HL-60 (cell line): ENCODE data around the gene CFAP61.

ENCODE experiments used
- DNase-seq, 2 experiments: peaks; one replicate each; pipeline ENCODE4 v3.0.0-alpha.2; 2010 to 2020; ENCODE audit warnings: low read depth in 1 of 2, low spot score in 1 of 2
- H3K27ac ChIP-seq: fragments of 250-450 bp; sonication (Bioruptor Pico); replicated peaks from 2 replicates; pipeline ENCODE4 v1.5.1; 2020; ENCODE audit warnings: mild to moderate bottlenecking, moderate library complexity
- H3K27me3 ChIP-seq: fragments of 250-450 bp; sonication (Bioruptor Pico); 2 replicates; pipeline ENCODE4 v1.5.1; 2021; ENCODE audit warnings: mild to moderate bottlenecking, moderate library complexity; ENCODE audit not compliant: insufficient read depth, poor library complexity, severe bottlenecking
- H3K4me3 ChIP-seq: replicated peaks from 2 replicates; pipeline ENCODE4 v1.5.1; 2011; ENCODE audit warnings: mild to moderate bottlenecking, control low read depth, low read length; ENCODE audit not compliant: insufficient read depth
- CTCF ChIP-seq: IDR thresholded peaks from one replicate; pipeline ENCODE4 v1.5.1; 2011; ENCODE audit warnings: low read length, control low read depth, inconsistent platforms; ENCODE audit not compliant: insufficient read depth
- GABPA ChIP-seq: IDR thresholded peaks from 2 replicates; pipeline ENCODE4 v1.6.1; 2012; ENCODE audit warnings: low read depth
- POLR2AphosphoS5 ChIP-seq: IDR thresholded peaks from 2 replicates; pipeline ENCODE4 v1.6.1; 2012; ENCODE audit warnings: low read depth
- REST ChIP-seq: IDR thresholded peaks from 2 replicates; pipeline ENCODE4 v1.6.1; 2012; ENCODE audit warnings: low read depth; ENCODE audit not compliant: insufficient replicate concordance
- SPI1 ChIP-seq: IDR thresholded peaks from 2 replicates; pipeline ENCODE4 v1.6.1; 2012; ENCODE audit warnings: low read depth, mild to moderate bottlenecking, borderline replicate concordance

The CFAP61 gene

GRCh38 chr20:20027284-20027683 lies 25.0 kb upstream of the CFAP61 start:
- H3K27me3 ChIP-seq, result no peaks in the 10 kb centered on the region
- H3K27ac ChIP-seq, result no peak overlapping the region
- TF ChIP-seq CTCF (no peak), REST (no peak), POLR2AphosphoS5 (no peak), GABPA (no peak), SPI1 (no peak)
- no peak overlapping the region for H3K4me3 ChIP-seq
- no peak for DNase-seq

GRCh38 chr20:20031790-20032189 lies 20.5 kb upstream of the CFAP61 start:
- Histone ChIP-seq H3K27me3 (no peaks in the 10 kb centered on the region), H3K4me3 (no peak overlapping the region), H3K27ac (no peak overlapping the region)
- no peak for TF ChIP-seq CTCF
- TF ChIP-seq POLR2AphosphoS5, result no peak
- no peak for TF ChIP-seq REST
- no peak for DNase-seq

GRCh38 chr20:20034486-20034885 lies 17.8 kb upstream of the CFAP61 start:
- no peak for DNase-seq
- TF ChIP-seq REST, result no peak
- no peak for TF ChIP-seq CTCF
- TF ChIP-seq SPI1, result no peak
- no peak for TF ChIP-seq GABPA
- no peak for TF ChIP-seq POLR2AphosphoS5
- Histone ChIP-seq H3K27ac (no peak overlapping the region), H3K4me3 (no peak overlapping the region), H3K27me3 (no peaks in the 10 kb centered on the region)
